Measurements from ENCODE around the gene GNPTAB. TPM values are rescaled to one million over a fixed set of nuclear protein-coding genes. Genes with fewer than 3 reads are reported as not detected.

The GNPTAB gene
- total RNA-seq, 4 donors from 2014 or later: 24.3 to 45.9 (median 32.6) TPM

GRCh38 chr12:101769865-101770264, 60.9 kb downstream of the GNPTAB start:
- intact Hi-C loops (cut with DNase I; ENCODE audit: low total_unique reads): loop anchor here (5.0 kb wide), 1 partner anchor 62 kb away; the partner anchor contains the start of gene GNPTAB
- 93% methylated on average over 5 of the region's 5 CpGs for WGBS, 2 donors
- H3K4me3 ChIP-seq (ENCODE audit: low read depth, poor library complexity, severe bottlenecking): no peak overlapping the region
- TF ChIP-seq CTCF (IDR thresholded peaks at IDR 0.05) (no peak), POLR2A (IDR thresholded peaks at IDR 0.05) (no peak)
- no peak for DNase-seq (ENCODE audit: low spot score in 2 of 2)

GRCh38 chr12:101768781-101769180, 62.0 kb downstream of the GNPTAB start:
- no peak overlapping the region for H3K4me3 ChIP-seq (ENCODE audit: low read depth, poor library complexity, severe bottlenecking)
- no peak for DNase-seq (ENCODE audit: low spot score in 2 of 2)
- 97% methylated on average over 2 of the region's 2 CpGs for WGBS, 2 donors
- intact Hi-C loops (cut with DNase I; ENCODE audit: low total_unique reads): no loop called here
- no peak for TF ChIP-seq CTCF (IDR thresholded peaks at IDR 0.05)
- no peak for TF ChIP-seq POLR2A (IDR thresholded peaks at IDR 0.05)

DNA sequence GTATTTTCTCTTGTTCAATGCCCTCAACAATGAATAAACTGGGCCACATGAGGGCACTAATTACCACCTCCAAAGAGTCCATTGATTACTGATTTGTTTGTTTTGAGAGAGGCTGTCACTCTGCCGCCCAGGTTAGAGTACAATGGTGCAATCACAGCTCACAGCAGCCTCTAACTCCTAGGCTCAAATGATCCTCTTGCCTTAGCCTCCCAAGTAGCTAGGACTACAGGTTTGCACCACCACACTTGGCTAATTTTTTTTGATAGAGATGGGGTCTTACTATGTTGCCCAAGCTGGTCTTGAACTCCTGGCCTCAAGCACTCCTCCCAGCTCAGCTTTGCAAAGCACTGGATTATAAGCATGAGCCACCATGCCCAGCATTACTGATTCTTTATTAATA, 63.2 kb downstream of the GNPTAB start:
- intact Hi-C loops (cut with DNase I; ENCODE audit: low total_unique reads): no loop called here
- TF ChIP-seq POLR2A (IDR thresholded peaks at IDR 0.05) (no peak), CTCF (IDR thresholded peaks at IDR 0.05) (no peak)
- WGBS, 2 donors: 73 to 96% methylated on average over 1 of the region's 1 CpG
- DNase-seq (ENCODE audit: low spot score in 2 of 2): no peak
- no peak overlapping the region for H3K4me3 ChIP-seq (ENCODE audit: low read depth, poor library complexity, severe bottlenecking)

DNA sequence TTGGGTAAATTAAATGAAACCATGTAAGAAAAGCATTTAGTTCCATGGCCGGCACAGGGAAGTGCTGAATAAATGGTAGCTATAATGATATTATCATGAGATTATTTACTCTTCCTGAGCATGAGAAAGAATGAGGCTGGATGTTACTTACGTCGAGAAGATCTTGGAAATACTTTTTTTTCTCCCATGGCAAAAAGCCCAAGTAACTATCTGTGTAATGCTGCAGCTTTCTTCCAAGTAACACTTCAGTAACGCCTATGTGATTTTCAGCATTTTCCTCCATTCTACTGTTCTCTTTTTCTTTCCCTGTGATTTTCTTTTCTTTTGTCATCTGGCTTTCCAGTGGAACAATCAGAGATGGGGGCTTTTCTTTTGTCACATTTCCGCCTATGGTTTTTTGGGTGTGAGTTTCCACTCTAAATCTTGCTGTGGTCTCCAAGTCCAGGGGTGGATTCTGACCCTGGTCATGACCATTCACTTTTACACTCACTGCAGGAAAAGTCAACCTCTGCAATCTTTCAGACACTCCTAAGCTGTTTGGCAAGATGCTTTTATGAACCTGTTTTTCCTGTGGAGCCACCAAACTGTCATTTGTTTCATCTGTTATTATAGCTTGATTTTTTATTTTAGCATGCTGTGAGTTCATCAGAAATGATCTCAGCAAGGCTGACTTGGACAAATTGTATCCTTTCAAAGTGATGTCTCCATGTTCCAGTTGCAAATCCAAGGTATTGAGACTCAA, 66.5 kb downstream of the GNPTAB start:
- DNase-seq (ENCODE audit: low spot score in 2 of 2): no peak
- H3K4me3 ChIP-seq (ENCODE audit: low read depth, poor library complexity, severe bottlenecking): no peak overlapping the region
- intact Hi-C loops (cut with DNase I; ENCODE audit: low total_unique reads): no loop called here
- TF ChIP-seq POLR2A (IDR thresholded peaks at IDR 0.05): no peak
- TF ChIP-seq CTCF (IDR thresholded peaks at IDR 0.05): no peak
- 41 to 42% methylated on average over 5 of the region's 5 CpGs for WGBS, 2 donors

DNA sequence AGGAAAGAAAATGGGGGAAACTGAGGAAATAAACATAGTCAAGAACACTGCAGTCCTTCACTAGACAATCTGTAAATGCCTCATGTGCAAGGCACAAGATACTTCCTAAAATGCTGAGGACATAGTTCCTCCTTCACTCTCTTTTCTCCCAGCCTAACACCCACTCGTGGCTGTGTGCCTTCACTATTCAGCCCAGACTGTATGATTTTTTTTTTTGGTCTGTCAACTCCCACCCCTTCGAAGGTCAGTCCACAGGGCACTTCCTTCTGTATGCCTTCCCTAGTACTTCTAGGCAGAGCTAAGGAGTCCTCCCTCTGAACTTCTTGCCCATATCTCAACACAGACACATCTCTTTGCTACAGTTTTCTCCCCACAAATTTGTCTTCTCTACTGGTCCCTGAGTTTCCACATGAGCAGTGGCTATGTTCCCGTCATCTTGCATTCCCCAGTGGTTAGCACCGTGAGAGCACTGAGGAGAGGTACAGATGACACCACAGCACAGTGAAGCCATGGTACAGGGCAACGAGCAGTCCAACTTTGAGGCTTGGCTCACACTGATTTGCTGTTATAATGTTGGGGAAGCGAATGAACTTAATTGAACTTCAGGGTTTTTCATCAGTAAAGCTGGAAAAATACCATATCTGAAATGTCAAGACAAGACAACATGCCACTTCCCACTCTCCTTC, 67.4 kb downstream of the GNPTAB start:
- 49 to 57% methylated on average over 6 of the region's 6 CpGs for WGBS, 2 donors
- no peak for DNase-seq (ENCODE audit: low spot score in 2 of 2)
- no peak overlapping the region for H3K4me3 ChIP-seq (ENCODE audit: low read depth, poor library complexity, severe bottlenecking)
- intact Hi-C loops (cut with DNase I; ENCODE audit: low total_unique reads): no loop called here
- TF ChIP-seq POLR2A (IDR thresholded peaks at IDR 0.05) (no peak), CTCF (IDR thresholded peaks at IDR 0.05) (no peak)
